D341Med (cell line): ENCODE measurements around the gene BBX.

Experiments used
- DNase-seq: peaks from one replicate; pipeline ENCODE4 v3.0.0; 2012; ENCODE audit warnings: low spot score

BBX gene

GRCh38 chr3:107522510-107523288 is at the start of gene BBX:
Gene BBX (plus strand): TSS chr3:107522962. CDS start chr3:107710461, 187,499 bp downstream.
- DNase-seq: peak; percentile 88

GRCh38 chr3:107476462-107476861 is 46.3 kb upstream of the BBX start:
- DNase-seq: no peak

GRCh38 chr3:107487490-107487889 is 35.3 kb upstream of the BBX start:
- DNase-seq: no peak

- no peak for DNase-seq
Observed at GRCh38 chr3:107488942-107489341, 33.8 kb upstream of the BBX start.

GRCh38 chr3:107493134-107493533 is 29.6 kb upstream of the BBX start:
- DNase-seq: peak; percentile 19

- DNase-seq: no peak
Observed at GRCh38 chr3:107496855-107497254, 25.9 kb upstream of the BBX start.

- DNase-seq: no peak
Observed at GRCh38 chr3:107498646-107499045, 24.1 kb upstream of the BBX start.

GRCh38 chr3:107506458-107506857 is 16.3 kb upstream of the BBX start:
- DNase-seq: no peak

- no peak for DNase-seq
Observed at GRCh38 chr3:107508331-107508730, 14.4 kb upstream of the BBX start.

GRCh38 chr3:107512108-107512507 is 10.7 kb upstream of the BBX start:
- DNase-seq: no peak

- DNase-seq: no peak
Observed at GRCh38 chr3:107514453-107514852, 8.3 kb upstream of the BBX start.

- no peak for DNase-seq
Observed at GRCh38 chr3:107516475-107516874, 6.3 kb upstream of the BBX start.

- no peak for DNase-seq
Observed at GRCh38 chr3:107520535-107520934, 2.2 kb upstream of the BBX start.

- DNase-seq: no peak
Observed at GRCh38 chr3:107521469-107522059, 1.2 kb upstream of the BBX start.

- no peak for DNase-seq
Observed at GRCh38 chr3:107523289-107523538, 452 bp downstream of the BBX start.

GRCh38 chr3:107523539-107524325 is 970 bp downstream of the BBX start:
- peak; percentile 78 for DNase-seq

GRCh38 chr3:107524326-107524840 is 1.6 kb downstream of the BBX start:
- DNase-seq: no peak

GRCh38 chr3:107524841-107525643 is 2.3 kb downstream of the BBX start:
- DNase-seq: peak; percentile 68

GRCh38 chr3:107525644-107526305 is 3.0 kb downstream of the BBX start:
- DNase-seq: peak; percentile 53

GRCh38 chr3:107531917-107532469 is 9.2 kb downstream of the BBX start:
- no peak for DNase-seq

GRCh38 chr3:107540857-107541256 is 18.1 kb downstream of the BBX start:
- no peak for DNase-seq
